Umbilical cord (tissue), 2 donors: ENCODE data around the gene IFT20. TPM values are rescaled to one million over a fixed set of nuclear protein-coding genes. Genes with fewer than 3 reads are reported as not detected.

ENCODE experiments used
- DNase-seq: peaks from one replicate; pipeline ENCODE4 v3.0.0-alpha.2; 2015; ENCODE audit warnings: low spot score
- total RNA-seq: library from RNA; depleted of rRNA; stranded (reverse); fragments of >200 nt; gene quantifications from one replicate; pipeline ENCODE4 v1.2.3, GENCODE V29; 2014; ENCODE audit warnings: low replicate concordance; ENCODE audit not compliant: insufficient read depth

IFT20 gene
- total RNA-seq, result 85.0 TPM

GRCh38 chr17:28335201-28335958 lies at the start of gene IFT20, which contains the start of gene TNFAIP1:
IFT20 (minus strand) TSS chr17:28335472; CDS start chr17:28331985, 3,487 bp downstream.
TNFAIP1 (plus strand) TSS chr17:28335761; CDS start chr17:28339522, 3,761 bp downstream.
- peak; percentile 100 for DNase-seq

GRCh38 chr17:28385037-28385400 lies 49.7 kb upstream of the IFT20 start:
- DNase-seq, result no peak

GRCh38 chr17:28384281-28385036 lies 49.2 kb upstream of the IFT20 start:
- no peak for DNase-seq

GRCh38 chr17:28381141-28381825 lies 46.0 kb upstream of the IFT20 start:
- no peak for DNase-seq

GRCh38 chr17:28379814-28380801 lies 44.8 kb upstream of the IFT20 start:
- no peak for DNase-seq

GRCh38 chr17:28372945-28373274 lies 37.6 kb upstream of the IFT20 start:
- DNase-seq, result no peak

- peak; percentile 32 for DNase-seq
Measured at GRCh38 chr17:28372203-28372944, 37.1 kb upstream of the IFT20 start.

GRCh38 chr17:28371245-28372202 lies 36.3 kb upstream of the IFT20 start, which contains the start of gene SARM1:
SARM1 (plus strand) TSS chr17:28371694; CDS start chr17:28372033, 339 bp downstream.
- DNase-seq, result peak; percentile 97

GRCh38 chr17:28370744-28371103 lies 35.5 kb upstream of the IFT20 start:
- DNase-seq, result no peak

- DNase-seq, result peak; percentile 77
Measured at GRCh38 chr17:28370035-28370743, 34.9 kb upstream of the IFT20 start, which contains the start of gene VTN. VTN (minus strand) TSS chr17:28370307; CDS start chr17:28370203, 104 bp downstream.

GRCh38 chr17:28369684-28370034 lies 34.4 kb upstream of the IFT20 start:
- no peak for DNase-seq

GRCh38 chr17:28368915-28369683 lies 33.8 kb upstream of the IFT20 start:
- no peak for DNase-seq

- DNase-seq, result no peak
Measured at GRCh38 chr17:28368306-28368831, 33.1 kb upstream of the IFT20 start.

- no peak for DNase-seq
Measured at GRCh38 chr17:28367641-28368305, 32.5 kb upstream of the IFT20 start.

- no peak for DNase-seq
Measured at GRCh38 chr17:28366605-28367004, 31.3 kb upstream of the IFT20 start.

GRCh38 chr17:28365487-28365886 lies 30.2 kb upstream of the IFT20 start:
- DNase-seq, result no peak
